K562 (cell line): ENCODE results near the gene LZTR1. TPM values are rescaled to one million over a fixed set of nuclear protein-coding genes. Genes with fewer than 3 reads are reported as not detected.

Source experiments
- CBX3 ChIP-seq, 2 experiments: IDR thresholded peaks; 1 replicate in 1 of 2; 2 replicates in 1 of 2; pipeline ENCODE4 v1.6.1; 2012; ENCODE audit warnings: inconsistent platforms in 2 of 2, low read length in 2 of 2, borderline replicate concordance in 1 of 2, control low read depth in 1 of 2
- CEBPG ChIP-seq, 3 experiments: fragments of 200-800 bp in 1 of 3; sonication (Bioruptor generic) in 1 of 3; sonication (generic) in 1 of 3; formaldehyde crosslinking in 1 of 3; IDR thresholded peaks in 2 of 3; conservative IDR thresholded peaks in 1 of 3; 2 replicates each; pipeline versions ENCODE4 v1.6.1 to v1.8.0; 2016 to 2022; ENCODE audit warnings: missing compliant biosample characterization in 2 of 3, missing genetic modification characterization in 2 of 3, mild to moderate bottlenecking in 1 of 3, missing genetic modification reagents in 1 of 3
- MTA1 ChIP-seq: fragments of 450-650 bp; IDR thresholded peaks from 2 replicates; pipeline ENCODE4 v1.6.1; 2017; ENCODE audit warnings: borderline replicate concordance
- OTX1 ChIP-seq: fragments of 450-650 bp; formaldehyde crosslinking; IDR thresholded peaks from 2 replicates; pipeline ENCODE4 v1.4.0; 2022; ENCODE audit warnings: mild to moderate bottlenecking
- RBFOX2 ChIP-seq: fragments of 200-400 bp; formaldehyde crosslinking; IDR thresholded peaks from 2 replicates; pipeline ENCODE4 v1.6.1; 2017; ENCODE audit warnings: low read depth, mild to moderate bottlenecking, low read length, moderate library complexity
- REST ChIP-seq, 2 experiments: fragments of 450-650 bp; formaldehyde crosslinking in 1 of 2; IDR thresholded peaks; 2 replicates each; pipeline versions ENCODE4 v1.4.0 to v1.6.1; 2014 to 2020; ENCODE audit warnings: mild to moderate bottlenecking in 2 of 2, borderline replicate concordance in 1 of 2, low read depth in 1 of 2
- SIRT6 ChIP-seq: IDR thresholded peaks from one replicate; pipeline ENCODE4 v1.6.1; 2012; ENCODE audit warnings: low read depth, mild to moderate bottlenecking, control low read depth, inconsistent platforms, low read length, moderate library complexity
- polyA plus RNA-seq, 8 experiments: library from polyadenylated mRNA; depleted of rRNA in 4 of 8; stranded (reverse) in 5 of 8; unstranded in 3 of 8; fragments of >200 nt; fragmentation: Nextera tagmentation in 2 of 8; fragmentation: Illumina TruSeq in 1 of 8; extraction: Ambion mirVana in 2 of 8; extraction: Trizol in 1 of 8; gene quantifications; 2 replicates each; pipeline versions ENCODE4 v1.2.1 to v1.2.3, GENCODE V29; 2011 to 2014; ENCODE audit warnings: inconsistent platforms in 1 of 8, missing spikeins in 1 of 8
- total RNA-seq, 7 experiments: library from RNA; depleted of rRNA in 6 of 7; stranded (reverse); fragments of >200 nt in 6 of 7; fragmentation: Illumina TruSeq in 2 of 7; extraction: Trizol in 2 of 7; gene quantifications; 2 replicates each; pipeline versions ENCODE4 v1.2.1 to v1.2.3, GENCODE V29; 2011 to 2021; ENCODE audit warnings: low replicate concordance in 1 of 7
- TF ChIP-seq, protein P1 (sequence below): fragments of 250-450 bp; sonication (Bioruptor Pico); IDR thresholded peaks from 2 replicates; pipeline ENCODE4 v1.4.0; 2020
- TF ChIP-seq, protein P2 (sequence below): sonication (generic); IDR thresholded peaks from 2 replicates; pipeline ENCODE4 v1.6.1; 2016

LZTR1 gene
- total and polyA plus RNA-seq, 9 of the 15 experiments (the other 6 are each of a cell fraction or from before 2014, with no cell fraction given) = 2.2 to 135 (median 63.0) TPM

DNA sequence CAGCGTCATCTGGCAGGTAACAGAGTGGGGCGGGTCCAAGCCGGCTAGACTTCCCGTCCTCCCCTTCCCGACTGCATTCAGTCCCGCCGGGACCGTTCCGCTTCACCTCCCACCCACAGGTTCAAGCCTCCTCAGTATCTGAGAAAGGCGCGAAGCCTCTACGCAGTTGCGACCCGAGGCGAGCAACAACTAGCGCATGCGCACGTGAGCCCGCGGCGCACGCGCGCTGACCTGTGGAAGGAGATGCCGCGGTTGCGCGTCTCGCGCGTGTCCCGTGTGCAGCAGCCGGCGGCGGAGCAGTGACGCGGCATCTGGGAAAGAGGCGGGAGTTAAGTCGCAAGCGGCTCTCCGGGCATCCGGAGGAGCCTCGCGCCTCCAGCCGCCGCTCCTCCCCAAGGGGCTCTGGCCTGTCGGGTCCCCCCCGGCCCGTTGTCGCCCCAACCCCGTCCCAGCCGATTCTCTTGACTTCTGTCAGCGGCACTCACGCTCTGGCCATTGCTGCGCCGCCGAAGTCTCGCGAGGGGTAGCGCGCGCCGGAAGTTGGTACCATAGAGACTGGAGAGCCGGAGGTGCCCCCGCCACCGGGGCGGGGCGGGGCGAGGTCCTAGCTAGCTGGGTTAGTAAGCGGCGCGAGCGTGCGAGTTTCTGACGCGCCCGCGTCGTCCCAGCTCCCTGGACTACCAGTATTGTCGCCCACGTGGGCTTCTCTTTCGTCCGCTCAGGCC lies 19.7 kb downstream of the LZTR1 start, which contains the start of gene THAP7 (continued):
- no peak for TF ChIP-seq RBFOX2
- TF ChIP-seq CEBPG (CRISPR knock-in tag; IDR thresholded peaks at IDR 0.05) = no peak
- peak in 1 of 2 experiments; percentile 4; a peak in 1 of 4 replicates for TF ChIP-seq CEBPG (tag; conservative IDR thresholded peaks at IDR 0.05 in 1 of 2, IDR thresholded peaks at IDR 0.05 in 1 of 2)
- peak; percentile 87 for TF ChIP-seq SIRT6
- no peak for TF ChIP-seq MTA1
- TF ChIP-seq REST (IDR thresholded peaks at IDR 0.05; ENCODE audit: borderline replicate concordance) = no peak
- TF ChIP-seq REST (CRISPR knock-in tag; IDR thresholded peaks at IDR 0.05; ENCODE audit: low read depth) = peak; percentile 91
- peak in 1 of 2 experiments; percentile 69; a peak in 1 of 3 replicates for TF ChIP-seq CBX3 (IDR thresholded peaks at IDR 0.05; ENCODE audit: borderline replicate concordance in 1 of 2, low read length in 2 of 2)
- TF ChIP-seq, protein P1, sequence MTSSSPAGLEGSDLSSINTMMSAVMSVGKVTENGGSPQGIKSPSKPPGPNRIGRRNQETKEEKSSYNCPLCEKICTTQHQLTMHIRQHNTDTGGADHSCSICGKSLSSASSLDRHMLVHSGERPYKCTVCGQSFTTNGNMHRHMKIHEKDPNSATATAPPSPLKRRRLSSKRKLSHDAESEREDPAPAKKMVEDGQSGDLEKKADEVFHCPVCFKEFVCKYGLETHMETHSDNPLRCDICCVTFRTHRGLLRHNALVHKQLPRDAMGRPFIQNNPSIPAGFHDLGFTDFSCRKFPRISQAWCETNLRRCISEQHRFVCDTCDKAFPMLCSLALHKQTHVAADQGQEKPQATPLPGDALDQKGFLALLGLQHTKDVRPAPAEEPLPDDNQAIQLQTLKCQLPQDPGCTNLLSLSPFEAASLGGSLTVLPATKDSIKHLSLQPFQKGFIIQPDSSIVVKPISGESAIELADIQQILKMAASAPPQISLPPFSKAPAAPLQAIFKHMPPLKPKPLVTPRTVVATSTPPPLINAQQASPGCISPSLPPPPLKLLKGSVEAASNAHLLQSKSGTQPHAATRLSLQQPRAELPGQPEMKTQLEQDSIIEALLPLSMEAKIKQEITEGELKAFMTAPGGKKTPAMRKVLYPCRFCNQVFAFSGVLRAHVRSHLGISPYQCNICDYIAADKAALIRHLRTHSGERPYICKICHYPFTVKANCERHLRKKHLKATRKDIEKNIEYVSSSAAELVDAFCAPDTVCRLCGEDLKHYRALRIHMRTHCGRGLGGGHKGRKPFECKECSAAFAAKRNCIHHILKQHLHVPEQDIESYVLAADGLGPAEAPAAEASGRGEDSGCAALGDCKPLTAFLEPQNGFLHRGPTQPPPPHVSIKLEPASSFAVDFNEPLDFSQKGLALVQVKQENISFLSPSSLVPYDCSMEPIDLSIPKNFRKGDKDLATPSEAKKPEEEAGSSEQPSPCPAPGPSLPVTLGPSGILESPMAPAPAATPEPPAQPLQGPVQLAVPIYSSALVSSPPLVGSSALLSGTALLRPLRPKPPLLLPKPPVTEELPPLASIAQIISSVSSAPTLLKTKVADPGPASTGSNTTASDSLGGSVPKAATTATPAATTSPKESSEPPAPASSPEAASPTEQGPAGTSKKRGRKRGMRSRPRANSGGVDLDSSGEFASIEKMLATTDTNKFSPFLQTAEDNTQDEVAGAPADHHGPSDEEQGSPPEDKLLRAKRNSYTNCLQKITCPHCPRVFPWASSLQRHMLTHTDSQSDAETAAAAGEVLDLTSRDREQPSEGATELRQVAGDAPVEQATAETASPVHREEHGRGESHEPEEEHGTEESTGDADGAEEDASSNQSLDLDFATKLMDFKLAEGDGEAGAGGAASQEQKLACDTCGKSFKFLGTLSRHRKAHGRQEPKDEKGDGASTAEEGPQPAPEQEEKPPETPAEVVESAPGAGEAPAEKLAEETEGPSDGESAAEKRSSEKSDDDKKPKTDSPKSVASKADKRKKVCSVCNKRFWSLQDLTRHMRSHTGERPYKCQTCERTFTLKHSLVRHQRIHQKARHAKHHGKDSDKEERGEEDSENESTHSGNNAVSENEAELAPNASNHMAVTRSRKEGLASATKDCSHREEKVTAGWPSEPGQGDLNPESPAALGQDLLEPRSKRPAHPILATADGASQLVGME (CRISPR knock-in tag) = peak; percentile 98
- TF ChIP-seq, protein P2, sequence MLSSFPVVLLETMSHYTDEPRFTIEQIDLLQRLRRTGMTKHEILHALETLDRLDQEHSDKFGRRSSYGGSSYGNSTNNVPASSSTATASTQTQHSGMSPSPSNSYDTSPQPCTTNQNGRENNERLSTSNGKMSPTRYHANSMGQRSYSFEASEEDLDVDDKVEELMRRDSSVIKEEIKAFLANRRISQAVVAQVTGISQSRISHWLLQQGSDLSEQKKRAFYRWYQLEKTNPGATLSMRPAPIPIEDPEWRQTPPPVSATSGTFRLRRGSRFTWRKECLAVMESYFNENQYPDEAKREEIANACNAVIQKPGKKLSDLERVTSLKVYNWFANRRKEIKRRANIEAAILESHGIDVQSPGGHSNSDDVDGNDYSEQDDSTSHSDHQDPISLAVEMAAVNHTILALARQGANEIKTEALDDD = no peak
- TF ChIP-seq OTX1 (CRISPR knock-in tag) = peak; percentile 95
